ENCODE data around the gene BNIP1.

Gene BNIP1

GRCh38 chr5:173213236-173213933, 69.1 kb downstream of the BNIP1 start:
- no peak for DNase-seq (ENCODE audit: low read depth)

All from activated T-helper 1 cell treated with Interleukin-2 at 50 U/mL for 16 hours (primary cell).